Bronchial epithelial cell (primary cell): ENCODE data around the gene HORMAD2. TPM values are rescaled to one million over a fixed set of nuclear protein-coding genes. Genes with fewer than 3 reads are reported as not detected.

Experiments
- DNase-seq: peaks from one replicate; pipeline ENCODE4 v3.0.0-alpha.2; 2010; ENCODE audit warnings: low read depth
- FAIRE-seq: peaks from 2 replicates; lab custom pipeline; 2011; peaks lifted over from hg19 to GRCh38; lab: Jason Lieb, UNC
- H3K27me3 ChIP-seq: 2 replicates; pipeline ENCODE4 v1.5.1; 2011; ENCODE audit warnings: low read length; ENCODE audit not compliant: control insufficient read depth, insufficient read depth
- H3K36me3 ChIP-seq: 2 replicates; pipeline ENCODE4 v1.5.1; 2011; ENCODE audit warnings: low read length; ENCODE audit not compliant: control insufficient read depth, insufficient read depth
- H3K4me3 ChIP-seq: 2 replicates; pipeline ENCODE4 v1.5.1; 2011; ENCODE audit warnings: mild to moderate bottlenecking, low read depth, low read length, control low read depth
- CTCF ChIP-seq: IDR thresholded peaks from 2 replicates; pipeline ENCODE4 v1.5.1; 2011; ENCODE audit warnings: mild to moderate bottlenecking, moderate library complexity, low read length, control low read depth, inconsistent platforms; ENCODE audit not compliant: insufficient read depth, severe bottlenecking
- total RNA-seq: library from RNA; depleted of rRNA; stranded (reverse); fragments of >200 nt; gene quantifications from 2 replicates; pipeline ENCODE4 v1.2.1, GENCODE V29; 2014

Gene HORMAD2
- total RNA-seq, 1 donor from 2014 or later, result not detected

DNA sequence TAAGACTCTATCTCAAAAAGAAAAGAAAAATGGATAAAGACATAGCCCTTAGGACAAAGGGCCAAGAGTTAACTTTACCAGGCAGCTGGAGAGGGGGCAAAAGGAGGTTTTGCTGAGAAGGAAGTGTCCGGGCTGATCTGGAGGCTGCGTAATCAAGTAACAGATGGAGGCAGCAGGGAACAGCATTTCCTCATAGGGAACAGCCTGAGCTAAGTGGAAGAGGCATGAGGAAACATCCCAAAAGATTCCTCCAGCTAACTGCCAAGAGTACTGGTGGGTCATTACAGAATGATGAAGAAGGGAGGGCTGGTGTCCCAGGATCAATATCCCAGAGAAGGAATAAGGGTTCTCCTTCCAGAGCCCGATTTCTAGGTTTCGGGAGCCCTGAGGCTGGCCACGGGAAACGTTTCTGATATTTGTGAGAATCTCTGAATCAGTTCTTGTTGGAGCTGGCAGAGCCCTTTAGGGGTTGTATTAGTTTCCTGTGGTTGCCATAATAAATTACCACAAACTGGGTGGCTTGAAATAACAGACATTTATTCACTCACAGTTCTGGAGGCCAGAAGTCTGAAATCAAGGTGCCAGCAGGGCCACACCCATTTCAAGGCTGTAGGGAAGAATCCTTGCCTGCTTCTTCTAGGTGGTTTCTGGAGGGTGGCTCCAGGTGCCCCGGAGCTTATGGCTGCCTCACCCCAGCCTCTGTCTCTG is 145.1 kb downstream of the HORMAD2 start:
- H3K4me3 ChIP-seq, result no peak overlapping the region
- DNase-seq, result no peak
- FAIRE-seq, result no peak
- no peak for TF ChIP-seq CTCF
- H3K36me3 ChIP-seq, result no peaks in the 10 kb centered on the region
- H3K27me3 ChIP-seq, result no peaks in the 10 kb centered on the region

DNA sequence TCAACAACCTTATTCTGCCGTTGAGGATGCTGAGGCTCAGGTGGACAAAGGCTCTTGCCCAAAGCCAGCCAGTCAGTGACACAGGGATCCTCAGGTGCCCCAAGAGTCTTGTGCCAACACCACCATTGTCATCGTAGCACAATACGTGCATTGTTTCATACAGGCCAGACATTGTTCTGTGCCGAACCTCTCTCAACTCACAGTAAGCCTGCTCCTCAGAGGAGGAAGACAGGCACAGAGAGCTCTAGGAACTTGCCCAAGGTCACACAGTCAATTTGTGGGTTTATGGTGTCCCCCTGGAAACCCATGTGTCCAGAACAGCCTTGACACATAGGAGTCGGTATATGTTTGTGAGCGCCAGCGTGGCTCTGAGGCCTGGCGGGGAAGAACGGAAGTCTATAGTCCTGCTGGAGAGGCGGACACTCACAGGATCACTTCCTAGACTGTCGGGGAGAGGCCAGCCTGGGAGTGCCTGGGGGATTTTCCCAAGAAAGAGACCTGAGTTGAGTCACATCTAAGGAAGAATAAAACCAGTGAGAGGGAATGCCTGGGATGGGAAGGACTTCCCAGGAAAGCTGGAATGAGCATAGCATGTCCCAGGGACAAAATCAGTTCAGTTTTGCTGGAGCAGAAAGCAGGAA is 146.0 kb downstream of the HORMAD2 start:
- Histone ChIP-seq H3K4me3 (no peak overlapping the region), H3K27me3 (no peaks in the 10 kb centered on the region), H3K36me3 (no peaks in the 10 kb centered on the region)
- FAIRE-seq, result no peak
- DNase-seq, result peak; percentile 55
- TF ChIP-seq CTCF, result no peak

Other genes with a start within 250 kb of the HORMAD2 start
- gene ASCC2, start 242.2 kb upstream of the HORMAD2 start, total RNA-seq, result 26.1 and 35.1 TPM in 2 replicates
- 30.3 and 32.3 TPM in 2 replicates for gene MTMR3, start 197.3 kb upstream of the HORMAD2 start, total RNA-seq
- under 0.01 and 0.26 TPM in 2 replicates for gene LIF, start 166.3 kb downstream of the HORMAD2 start, total RNA-seq
- gene OSM, start 186.4 kb downstream of the HORMAD2 start, total RNA-seq, result not detected in 2 replicates
- 2.4 and 7.0 TPM in 2 replicates for gene CASTOR1, start 209.0 kb downstream of the HORMAD2 start, total RNA-seq
- gene TBC1D10A, start 246.5 kb downstream of the HORMAD2 start, total RNA-seq, result 6.6 and 12.2 TPM in 2 replicates